Measurements from ENCODE around the gene EXOC5. TPM values are rescaled to one million over a fixed set of nuclear protein-coding genes. Genes with fewer than 3 reads are reported as not detected.
"Not testable (repeated sequence)": the region's sequence is repeated elsewhere in the genome, so short reads cannot be mapped to it uniquely, and the experiment has no call there.

Gene EXOC5
- total and polyA plus RNA-seq, 9 donors, result 10.3 to 65.7 (median 44.0) TPM

- H3K9me3 ChIP-seq, result no peaks in the 10 kb centered on the region
- no peaks in the 10 kb centered on the region for H3K27me3 ChIP-seq
- DNase-seq, result no peak
- no peak overlapping the region for H3K4me3 ChIP-seq
- no peaks in the 10 kb centered on the region for H3K36me3 ChIP-seq
- no peak overlapping the region for H3K27ac ChIP-seq
- intact Hi-C loops (cut with DNase I), result no loop called here
- peaks cover 7% of the 10 kb centered on the region for H3K4me1 ChIP-seq (ENCODE audit: insufficient read depth)
- WGBS, 3 donors, result 4 to 10% (median 4%) methylated on average over 2 of the region's 2 CpGs
- TF ChIP-seq POLR2A (IDR thresholded peaks at IDR 0.05), result no peak
- TF ChIP-seq CTCF (IDR thresholded peaks at IDR 0.05), result no peak
- no peak for TF ChIP-seq EP300 (IDR thresholded peaks at IDR 0.05)
These were observed 2.6 kb downstream of the EXOC5 start for GRCh38 chr14:57266065-57266464.

GRCh38 chr14:57262117-57262516, 6.6 kb downstream of the EXOC5 start:
- H3K4me3 ChIP-seq, result no peak overlapping the region
- DNase-seq, result no peak
- no peaks in the 10 kb centered on the region for H3K36me3 ChIP-seq
- peaks cover 6% of the 10 kb centered on the region for H3K4me1 ChIP-seq (ENCODE audit: insufficient read depth)
- TF ChIP-seq POLR2A (IDR thresholded peaks at IDR 0.05) (no peak), EP300 (IDR thresholded peaks at IDR 0.05) (no peak), CTCF (IDR thresholded peaks at IDR 0.05) (no peak)
- intact Hi-C loops (cut with DNase I), result no loop called here
- no peaks in the 10 kb centered on the region for H3K27me3 ChIP-seq
- H3K9me3 ChIP-seq, result no peaks in the 10 kb centered on the region
- no peak overlapping the region for H3K27ac ChIP-seq

DNA sequence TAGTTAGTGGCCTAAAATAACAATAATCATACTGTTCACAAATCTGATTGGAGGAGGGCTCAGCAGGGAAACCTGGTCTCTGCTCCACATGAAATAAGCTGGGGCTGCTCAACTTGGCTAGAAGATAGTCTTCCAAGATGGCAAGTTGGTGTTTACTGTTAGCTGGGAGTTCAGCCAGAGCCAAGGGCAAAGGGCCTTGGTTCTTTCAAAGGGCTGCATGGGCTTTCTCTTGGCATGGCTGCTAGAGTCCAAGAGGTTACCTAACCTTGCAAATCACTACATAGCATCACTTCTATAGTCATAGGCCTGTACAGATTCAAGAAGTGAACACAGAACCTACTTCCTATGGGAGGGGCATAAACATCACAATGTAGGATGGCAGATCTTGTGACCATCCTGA, 7.1 kb downstream of the EXOC5 start:
- intact Hi-C loops (cut with DNase I), result no loop called here
- TF ChIP-seq EP300 (IDR thresholded peaks at IDR 0.05), result no peak
- no peak for TF ChIP-seq CTCF (IDR thresholded peaks at IDR 0.05)
- no peak for TF ChIP-seq POLR2A (IDR thresholded peaks at IDR 0.05)
- Histone ChIP-seq H3K27me3 (no peaks in the 10 kb centered on the region), H3K4me1 (ENCODE audit: insufficient read depth) (peaks cover 6% of the 10 kb centered on the region), H3K27ac (no peak overlapping the region), H3K36me3 (no peaks in the 10 kb centered on the region), H3K4me3 (no peak overlapping the region), H3K9me3 (no peaks in the 10 kb centered on the region)
- no peak for DNase-seq

- intact Hi-C loops (cut with DNase I), result no loop called here
- H3K4me1 ChIP-seq (ENCODE audit: insufficient read depth), result peaks cover 4% of the 10 kb centered on the region
- no peaks in the 10 kb centered on the region for H3K36me3 ChIP-seq
- H3K4me3 ChIP-seq, result no peak overlapping the region
- DNase-seq, result no peak
- TF ChIP-seq EP300 (IDR thresholded peaks at IDR 0.05) (no peak), POLR2A (IDR thresholded peaks at IDR 0.05) (no peak), CTCF (IDR thresholded peaks at IDR 0.05) (no peak)
- H3K27me3 ChIP-seq, result no peaks in the 10 kb centered on the region
- H3K9me3 ChIP-seq, result no peaks in the 10 kb centered on the region
- WGBS, 3 donors, result 83 to 94% (median 90%) methylated on average over 1 of the region's 1 CpG
- H3K27ac ChIP-seq, result no peak overlapping the region
These were observed 9.0 kb downstream of the EXOC5 start for GRCh38 chr14:57259672-57260071.

- H3K4me1 ChIP-seq (ENCODE audit: insufficient read depth); H3K27me3 ChIP-seq; H3K27ac ChIP-seq; DNase-seq; H3K36me3 ChIP-seq; H3K4me3 ChIP-seq; H3K9me3 ChIP-seq; intact Hi-C loops (cut with DNase I): not testable (repeated sequence)
- 88 to 90% (median 90%) methylated on average over 2 of the region's 2 CpGs for WGBS, 3 donors
These were observed 10.5 kb downstream of the EXOC5 start for GRCh38 chr14:57258221-57258620.

Data from ovary (tissue), 9 donors.